Measurements from ENCODE around the gene TCF4. TPM values are rescaled to one million over a fixed set of nuclear protein-coding genes. Genes with fewer than 3 reads are reported as not detected.

TCF4 gene
- total RNA-seq, 1 experiment from 2014 or later: 104 TPM

GRCh38 chr18:55374741-55375140 lies 213.3 kb downstream of the TCF4 start (continued):
- no peak for TF ChIP-seq ZMAT4 (CRISPR knock-in tag; IDR thresholded peaks at IDR 0.05)
- no peak for TF ChIP-seq ZNF423 (CRISPR knock-in tag; IDR thresholded peaks at IDR 0.05)

GRCh38 chr18:55372209-55372608 lies 215.8 kb downstream of the TCF4 start:
- peaks cover 23% of the 10 kb centered on the region for H3K4me1 Mint-ChIP-seq
- H3K36me3 Mint-ChIP-seq: peaks cover 19% of the 10 kb centered on the region
- ChIA-PET CTCF (interaction anchor here (0.7 to 3.8 kb wide), 3 partner anchors 12 to 138 kb away, joined by 3 to 24 read pairs (median 5); no protein-coding TSS in a partner anchor), POLR2A (no interaction called here)
- TF ChIP-seq ZBTB43 (CRISPR knock-in tag; IDR thresholded peaks at IDR 0.05): no peak
- TF ChIP-seq PRRX2 (CRISPR knock-in tag; IDR thresholded peaks at IDR 0.05): no peak
- TF ChIP-seq CREB1 (CRISPR knock-in tag; IDR thresholded peaks at IDR 0.05): no peak
- no peak for TF ChIP-seq ESRRA (CRISPR knock-in tag; IDR thresholded peaks at IDR 0.05; ENCODE audit: borderline replicate concordance)
- TF ChIP-seq ZNF425 (CRISPR knock-in tag; conservative IDR thresholded peaks at IDR 0.05): no peak
- TF ChIP-seq MYBL2 (CRISPR knock-in tag; IDR thresholded peaks at IDR 0.05): no peak
- TF ChIP-seq ZNF281 (CRISPR knock-in tag; IDR thresholded peaks at IDR 0.05): no peak
- TF ChIP-seq SOX15 (CRISPR knock-in tag; IDR thresholded peaks at IDR 0.05): no peak
- TF ChIP-seq MAX (CRISPR knock-in tag; IDR thresholded peaks at IDR 0.05): no peak
- no peak for TF ChIP-seq FOXJ3 (CRISPR knock-in tag; IDR thresholded peaks at IDR 0.05; ENCODE audit: borderline replicate concordance)
- no peak for TF ChIP-seq HMGXB4 (CRISPR knock-in tag; IDR thresholded peaks at IDR 0.05)
- no peak for TF ChIP-seq JAZF1 (CRISPR knock-in tag; IDR thresholded peaks at IDR 0.05)
- no peak for TF ChIP-seq TCF7 (CRISPR knock-in tag; IDR thresholded peaks at IDR 0.05; ENCODE audit: low read depth)
- TF ChIP-seq SP1 (CRISPR knock-in tag; conservative IDR thresholded peaks at IDR 0.05): no peak
- no peak for TF ChIP-seq NR2C2 (CRISPR knock-in tag; IDR thresholded peaks at IDR 0.05)
- TF ChIP-seq ZMAT4 (CRISPR knock-in tag; IDR thresholded peaks at IDR 0.05): no peak
- peaks cover 20% of the 10 kb centered on the region for H3K9me3 Mint-ChIP-seq
- no peaks in the 10 kb centered on the region for H3K27me3 Mint-ChIP-seq (ENCODE audit: low read depth)
- H3K4me3 Mint-ChIP-seq: no peak overlapping the region
- no peak for ATAC-seq
- no peak for DNase-seq (ENCODE audit: low spot score)
- no peak overlapping the region for H3K27ac Mint-ChIP-seq

All from WTC11 (cell line).